OCI-LY1 (cell line): ENCODE results near the gene AQR.

ENCODE experiments used
- CTCF ChIP-seq: fragments of 200-600 bp; sonication (generic), shearing (Covaris generic); IDR thresholded peaks from 2 replicates; pipeline ENCODE4 v1.5.1; 2017; ENCODE audit warnings: mild to moderate bottlenecking, antibody characterized with exemption, low read length, moderate library complexity, mixed read lengths
- EZH2 ChIP-seq: fragments of 200-600 bp; sonication (generic), shearing (Covaris generic); IDR thresholded peaks from 2 replicates; pipeline ENCODE4 v1.8.0; 2017; ENCODE audit warnings: borderline replicate concordance, mixed run types, mild to moderate bottlenecking, antibody characterized with exemption, low read length, moderate library complexity, mixed read lengths

- TF ChIP-seq CTCF (no peak), EZH2 (no peak)
Measured at GRCh38 chr15:34953851-34954250, 15.7 kb downstream of the AQR start.
